H1 (cell line): Measurements from ENCODE around the gene SLCO4A1. TPM values are rescaled to one million over a fixed set of nuclear protein-coding genes. Genes with fewer than 3 reads are reported as not detected.

Experiments used
- CHD7 ChIP-seq: fragments of 300-600 bp; sonication (generic); IDR thresholded peaks from 2 replicates; pipeline ENCODE4 v1.7.1; 2012; ENCODE audit warnings: low read length, moderate library complexity, mild to moderate bottlenecking, inconsistent platforms; ENCODE audit not compliant: insufficient replicate concordance
- EZH2 ChIP-seq: fragments of 200-600 bp; sonication (generic); IDR thresholded peaks from 2 replicates; pipeline ENCODE4 v1.7.1; 2012; ENCODE audit warnings: low read depth, mild to moderate bottlenecking, moderate library complexity, low read length, inconsistent platforms; ENCODE audit not compliant: severe bottlenecking
- NRF1 ChIP-seq: IDR thresholded peaks from 2 replicates; pipeline ENCODE4 v1.6.1; 2011; ENCODE audit warnings: mild to moderate bottlenecking, low read depth, low read length, improper control_type of control experiment
- RFX5 ChIP-seq: IDR thresholded peaks from 2 replicates; pipeline ENCODE4 v1.6.1; 2011; ENCODE audit warnings: low read depth, low read length, improper control_type of control experiment, borderline replicate concordance
- RNF2 ChIP-seq: fragments of 200-900, 300-1000 bp; sonication (generic); IDR thresholded peaks from 2 replicates; pipeline ENCODE4 v1.7.1; 2016; ENCODE audit warnings: borderline replicate concordance, low read depth, mild to moderate bottlenecking, antibody characterized with exemption, low read length; ENCODE audit not compliant: poor library complexity, severe bottlenecking; ENCODE audit errors: missing control alignments
- SIN3A ChIP-seq, 2 experiments: IDR thresholded peaks in 1 of 2; conservative IDR thresholded peaks in 1 of 2; 2 replicates each; pipeline ENCODE4 v1.6.1; 2011 to 2012; ENCODE audit warnings: low read length in 2 of 2, improper control_type of control experiment in 1 of 2, low read depth in 1 of 2, mild to moderate bottlenecking in 1 of 2
- SIX5 ChIP-seq: IDR thresholded peaks from 2 replicates; pipeline ENCODE4 v1.6.1; 2011; ENCODE audit warnings: mild to moderate bottlenecking, low read depth, low read length
- SRF ChIP-seq: IDR thresholded peaks from 2 replicates; pipeline ENCODE4 v1.6.1; 2011; ENCODE audit warnings: mild to moderate bottlenecking, low read depth, low read length, moderate library complexity
- SUZ12 ChIP-seq: fragments of 200-600 bp; sonication (generic); IDR thresholded peaks from 2 replicates; pipeline ENCODE4 v1.6.1; 2012; ENCODE audit warnings: mild to moderate bottlenecking, inconsistent platforms, low read length, moderate library complexity, mixed read lengths
- polyA plus RNA-seq, 7 experiments: library from polyadenylated mRNA; depleted of rRNA in 3 of 7; stranded (reverse) in 5 of 7; unstranded in 2 of 7; fragments of >200 nt in 5 of 7; fragments of 200-250 nt in 2 of 7; gene quantifications; 1 replicate in 5 of 7; 2 replicates in 1 of 7; 4 replicates in 1 of 7; pipeline versions ENCODE4 v1.2.1 to v1.2.3, GENCODE V29; 2011 to 2013; ENCODE audit warnings: missing spikeins in 2 of 7, mixed read lengths in 2 of 7
- total RNA-seq: library from RNA; stranded (reverse); fragmentation: NEBNext Ultra II Directional; extraction: Animal tissue kit (Norgen Biotek cat#: 25700); gene quantifications from 2 replicates; pipeline ENCODE4 v1.2.1, GENCODE V29; 2021

The SLCO4A1 gene
- total and polyA plus RNA-seq, 2 of the 8 experiments (the other 6 are each of a cell fraction or from before 2014, with no cell fraction given): 10.5 to 18.5 TPM

- TF ChIP-seq CHD7 (no peak), RNF2 (no peak), SRF (no peak), SIX5 (no peak), EZH2 (no peak), SUZ12 (no peak), SIN3A (conservative IDR thresholded peaks at IDR 0.05 in 1 of 2, IDR thresholded peaks at IDR 0.05 in 1 of 2; ENCODE audit: low read depth in 1 of 2, low read length in 2 of 2) (no peak), NRF1 (no peak), RFX5 (no peak)
These were observed 38.2 kb upstream of the SLCO4A1 start (continued) for GRCh38 chr20:62603907-62604785.
